Measurements from ENCODE around the gene DNASE1L2. TPM values are rescaled to one million over a fixed set of nuclear protein-coding genes. Genes with fewer than 3 reads are reported as not detected.

DNASE1L2 gene
- total and polyA plus RNA-seq, 2 of the 4 experiments (the other 2 are of a cell fraction), result 0.18 to 0.75 TPM

DNA sequence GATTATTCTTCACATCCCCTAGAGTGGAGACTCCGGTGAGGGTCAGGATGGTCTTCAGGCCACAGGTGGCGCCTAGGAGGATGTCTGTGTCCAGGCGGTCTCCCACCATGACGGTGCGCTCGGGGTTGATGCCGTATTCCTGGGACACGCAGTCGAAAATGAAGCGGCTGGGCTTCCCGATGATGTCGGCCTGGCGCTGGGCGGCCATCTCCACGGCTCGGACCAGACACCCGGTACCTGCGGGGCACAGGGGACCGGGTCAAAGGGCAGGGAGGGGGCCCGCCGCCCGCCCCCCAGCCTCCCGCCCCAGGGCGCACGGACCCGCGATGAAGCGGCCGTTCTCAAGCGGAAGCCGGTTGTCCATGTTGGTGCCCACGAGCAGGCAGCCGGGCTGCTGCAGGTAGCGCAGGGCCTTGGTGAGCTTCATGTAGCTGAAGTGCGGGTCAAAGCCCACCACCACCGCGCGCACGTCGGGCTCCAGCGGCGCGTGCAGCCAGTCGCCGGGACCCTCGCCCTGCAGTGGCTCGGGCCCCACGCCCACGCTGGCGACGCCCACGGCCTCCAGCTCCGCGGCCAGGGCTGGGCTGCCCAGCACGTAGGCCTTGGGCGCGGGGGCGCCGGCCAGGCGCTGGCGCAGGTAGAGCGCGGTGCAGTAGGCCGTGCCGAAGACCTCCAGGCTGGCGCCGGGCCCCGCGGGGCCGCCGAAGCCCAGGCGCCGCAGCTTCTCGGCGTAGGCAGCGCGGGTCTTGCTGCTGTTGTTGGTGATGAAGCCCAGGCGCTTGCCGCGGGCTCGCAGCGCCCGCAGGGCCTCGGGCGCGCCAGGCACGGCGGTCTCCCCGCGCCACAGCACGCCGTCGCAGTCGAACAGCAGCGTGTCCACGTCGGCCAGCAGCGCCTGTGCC, 22.2 kb upstream of the DNASE1L2 start:
- Histone ChIP-seq H2AK9ac (replicated peaks; ENCODE audit: low read depth, low read length, poor library complexity) (peak overlapping the region; percentile 93), H3K4ac (ENCODE audit: low read depth, low read length) (0 out of 2 replicates have a peak overlapping the region, but pooled peaks have one; percentile 48), H3K23ac (ENCODE audit: low read depth, low read length) (peak overlapping the region; percentile 72), H2BK20ac (ENCODE audit: low read depth, low read length) (no peak overlapping the region), H3K27me3 (ENCODE audit: control insufficient read depth, insufficient read depth, low read length) (no peaks in the 10 kb centered on the region), H3K4me1 (ENCODE audit: control insufficient read depth, insufficient read depth, low read length) (peaks cover 7% of the 10 kb centered on the region), H2BK15ac (ENCODE audit: low read depth, low read length) (no peak overlapping the region), H2BK5ac (ENCODE audit: low read depth, low read length, poor library complexity, severe bottlenecking) (peak overlapping the region; percentile 43), H3K4me3 (ENCODE audit: insufficient read depth, low read depth, low read length) (peak overlapping the region; percentile 67), H2AFZ (replicated peaks; ENCODE audit: low read length, poor library complexity) (peak overlapping the region; percentile 98), H3K18ac (ENCODE audit: low read depth, low read length) (no peak overlapping the region), H3K9me1 (ENCODE audit: insufficient read depth, low read length) (no peaks in the 10 kb centered on the region), H3K9me3 (ENCODE audit: control insufficient read depth, insufficient read depth, low read length) (no peaks in the 10 kb centered on the region), H3K27ac (ENCODE audit: insufficient read depth, low read length) (peak overlapping the region; percentile 28; the same call in 1 of the 2 replicates), H4K8ac (ENCODE audit: low read depth in 2 of 2, low read length in 2 of 2) (peak overlapping the region in 1 of 2 experiments; percentile 61; a peak in 1 of 4 replicates), H4K91ac (ENCODE audit: insufficient read depth, low read depth, low read length) (no peak overlapping the region), H3K79me1 (ENCODE audit: low read depth in 1 of 2, low read length in 2 of 2) (peaks cover 14 to 30% of the 10 kb centered on the region in 2 experiments), H3K4me2 (ENCODE audit: low read depth, low read length) (peak overlapping the region; percentile 80), H2AK5ac (ENCODE audit: low read depth, low read length) (peak overlapping the region; percentile 50; the same call in 1 of the 2 replicates), H2BK120ac (ENCODE audit: low read depth, low read length) (no peak overlapping the region), H3K14ac (replicated peaks; ENCODE audit: low read depth, low read length) (peak overlapping the region; percentile 6; the same call in 1 of the 2 replicates), H3K36me3 (ENCODE audit: control insufficient read depth, insufficient read depth, low read length) (peaks cover 7% of the 10 kb centered on the region), H3K56ac (ENCODE audit: extremely low read depth, insufficient read depth, low read length) (no peak overlapping the region), H4K20me1 (ENCODE audit: insufficient read depth, low read length) (peaks cover 12% of the 10 kb centered on the region), H3K9ac (ENCODE audit: low read depth, low read length) (peak overlapping the region; percentile 65), H4K5ac (ENCODE audit: low read depth, low read length) (no peak overlapping the region)
- ChIA-PET CTCF (interaction anchor here (0.8 kb wide), 1 partner anchor 291 kb away, joined by 3 read pairs; no protein-coding TSS in a partner anchor), POLR2A (ENCODE audit: unreplicated experiment) (interaction anchor here (0.6 kb wide), 1 partner anchor 33 kb away, joined by 3 read pairs; no protein-coding TSS in a partner anchor)
- WGBS, 2 experiments (ENCODE audit: extremely low coverage in 2 of 2, insufficient read length in 1 of 2), result 0% methylated on average over 44 of the region's 98 CpGs; no CpG with 5 or more reads in 1 of the 2 experiments
- dilution Hi-C loops (cut with HindIII; ENCODE audit: low sequenced_read_pairs, unreplicated experiment) (no loop called here), intact Hi-C loops (cut with micrococcal nuclease) (no loop called here), in situ Hi-C loops (cut with MboI; ENCODE audit: low sequenced_read_pairs) (no loop called here)
- no peak for DNase-seq
- peak; percentile 2 for ATAC-seq (ENCODE audit: low read depth)
- no TSS peak for BruUV-seq (replicated peaks)
- no peak for TF ChIP-seq MXI1 (IDR thresholded peaks at IDR 0.05; ENCODE audit: borderline replicate concordance, low read depth, low read length)
- no peak for TF ChIP-seq RFX5 (IDR thresholded peaks at IDR 0.05; ENCODE audit: low read depth, low read length)
- TF ChIP-seq, protein P1, sequence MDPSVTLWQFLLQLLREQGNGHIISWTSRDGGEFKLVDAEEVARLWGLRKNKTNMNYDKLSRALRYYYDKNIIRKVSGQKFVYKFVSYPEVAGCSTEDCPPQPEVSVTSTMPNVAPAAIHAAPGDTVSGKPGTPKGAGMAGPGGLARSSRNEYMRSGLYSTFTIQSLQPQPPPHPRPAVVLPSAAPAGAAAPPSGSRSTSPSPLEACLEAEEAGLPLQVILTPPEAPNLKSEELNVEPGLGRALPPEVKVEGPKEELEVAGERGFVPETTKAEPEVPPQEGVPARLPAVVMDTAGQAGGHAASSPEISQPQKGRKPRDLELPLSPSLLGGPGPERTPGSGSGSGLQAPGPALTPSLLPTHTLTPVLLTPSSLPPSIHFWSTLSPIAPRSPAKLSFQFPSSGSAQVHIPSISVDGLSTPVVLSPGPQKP (IDR thresholded peaks at IDR 0.05; ENCODE audit: borderline replicate concordance, low read depth, low read length), result no peak
- TF ChIP-seq RAD21 (IDR thresholded peaks at IDR 0.05; ENCODE audit: low read length), result no peak
- no peak for TF ChIP-seq SMC3 (IDR thresholded peaks at IDR 0.05; ENCODE audit: low read depth, low read length)
- no peak for TF ChIP-seq RCOR1 (IDR thresholded peaks at IDR 0.05; ENCODE audit: insufficient replicate concordance, low read length)
- no peak for TF ChIP-seq NFE2L2 (IDR thresholded peaks at IDR 0.05; ENCODE audit: low read depth, low read length)
- TF ChIP-seq CHD1 (IDR thresholded peaks at IDR 0.05; ENCODE audit: low read depth, low read length), result no peak
- TF ChIP-seq MAZ (IDR thresholded peaks at IDR 0.05; ENCODE audit: borderline replicate concordance, low read depth, low read length), result no peak
- no peak for TF ChIP-seq BHLHE40 (IDR thresholded peaks at IDR 0.05; ENCODE audit: low read depth, low read length)
- TF ChIP-seq POLR2A (IDR thresholded peaks at IDR 0.05; ENCODE audit: low read depth, low read length), result no peak
- TF ChIP-seq, protein P2, sequence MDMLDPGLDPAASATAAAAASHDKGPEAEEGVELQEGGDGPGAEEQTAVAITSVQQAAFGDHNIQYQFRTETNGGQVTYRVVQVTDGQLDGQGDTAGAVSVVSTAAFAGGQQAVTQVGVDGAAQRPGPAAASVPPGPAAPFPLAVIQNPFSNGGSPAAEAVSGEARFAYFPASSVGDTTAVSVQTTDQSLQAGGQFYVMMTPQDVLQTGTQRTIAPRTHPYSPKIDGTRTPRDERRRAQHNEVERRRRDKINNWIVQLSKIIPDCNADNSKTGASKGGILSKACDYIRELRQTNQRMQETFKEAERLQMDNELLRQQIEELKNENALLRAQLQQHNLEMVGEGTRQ (IDR thresholded peaks at IDR 0.05; ENCODE audit: low read depth, low read length), result no peak
- no peak for TF ChIP-seq MAFK (IDR thresholded peaks at IDR 0.05; ENCODE audit: low read depth, low read length)
- no peak for TF ChIP-seq FOS (IDR thresholded peaks at IDR 0.05; ENCODE audit: low read depth, low read length)
- TF ChIP-seq CEBPB (IDR thresholded peaks at IDR 0.05; ENCODE audit: low read depth, low read length), result no peak

Measured in IMR-90 (cell line).